Hematopoietic multipotent progenitor cell treated with erythropoietin and hydrocortisone succinate and interleukin-3 and kit ligand, for 6 days (in vitro differentiated cells): ENCODE results near the gene SNU13.
"Not testable (repeated sequence)": the region's sequence is repeated elsewhere in the genome, so short reads cannot be mapped to it uniquely, and the experiment has no call there.

ENCODE experiments used
- DNase-seq: peaks from one replicate; pipeline ENCODE4 v3.0.0-alpha.2; 2015

Gene SNU13

DNA sequence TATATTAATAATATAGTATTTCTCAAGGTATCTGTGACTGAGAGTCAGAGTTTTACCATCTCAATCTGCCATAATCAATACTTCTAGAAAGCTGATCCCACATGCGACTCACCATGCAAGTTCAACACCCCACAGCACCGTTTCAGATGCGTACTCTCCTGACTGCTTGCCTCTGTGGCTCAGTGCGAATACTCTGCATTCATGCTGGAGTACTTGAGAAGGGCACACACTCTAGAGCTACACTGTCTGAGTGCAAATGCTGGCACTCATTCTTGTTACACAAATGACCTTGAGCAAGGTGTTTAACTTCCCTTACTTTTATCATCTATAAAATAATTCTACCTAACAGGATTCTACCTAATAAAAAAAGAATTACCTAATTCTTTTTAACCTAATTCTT, 12.5 kb downstream of the SNU13 start:
- no peak for DNase-seq

DNA sequence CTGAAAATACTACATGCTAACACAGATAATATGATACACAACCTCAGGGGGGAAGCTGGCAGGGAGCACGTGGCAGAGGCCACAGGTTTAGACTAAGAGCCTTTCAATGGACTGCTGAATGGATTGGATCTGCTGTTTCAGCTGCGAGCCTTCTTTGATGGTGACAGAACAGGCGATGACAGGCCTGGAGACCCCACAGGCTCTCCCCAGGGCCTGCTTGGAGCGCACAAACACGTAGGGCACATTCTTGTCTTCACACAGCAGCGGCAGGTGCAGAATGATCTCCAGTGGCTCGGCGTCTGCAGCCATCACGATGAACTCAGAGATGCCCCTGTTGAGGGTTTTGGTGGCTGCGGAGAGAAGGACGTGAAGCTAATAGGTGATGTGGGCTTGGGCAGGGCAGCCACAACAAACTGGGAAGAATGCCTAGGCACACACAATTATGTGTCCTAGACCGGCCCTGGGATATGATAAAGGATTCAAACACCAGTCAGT, 13.8 kb downstream of the SNU13 start:
- DNase-seq = no peak

DNA sequence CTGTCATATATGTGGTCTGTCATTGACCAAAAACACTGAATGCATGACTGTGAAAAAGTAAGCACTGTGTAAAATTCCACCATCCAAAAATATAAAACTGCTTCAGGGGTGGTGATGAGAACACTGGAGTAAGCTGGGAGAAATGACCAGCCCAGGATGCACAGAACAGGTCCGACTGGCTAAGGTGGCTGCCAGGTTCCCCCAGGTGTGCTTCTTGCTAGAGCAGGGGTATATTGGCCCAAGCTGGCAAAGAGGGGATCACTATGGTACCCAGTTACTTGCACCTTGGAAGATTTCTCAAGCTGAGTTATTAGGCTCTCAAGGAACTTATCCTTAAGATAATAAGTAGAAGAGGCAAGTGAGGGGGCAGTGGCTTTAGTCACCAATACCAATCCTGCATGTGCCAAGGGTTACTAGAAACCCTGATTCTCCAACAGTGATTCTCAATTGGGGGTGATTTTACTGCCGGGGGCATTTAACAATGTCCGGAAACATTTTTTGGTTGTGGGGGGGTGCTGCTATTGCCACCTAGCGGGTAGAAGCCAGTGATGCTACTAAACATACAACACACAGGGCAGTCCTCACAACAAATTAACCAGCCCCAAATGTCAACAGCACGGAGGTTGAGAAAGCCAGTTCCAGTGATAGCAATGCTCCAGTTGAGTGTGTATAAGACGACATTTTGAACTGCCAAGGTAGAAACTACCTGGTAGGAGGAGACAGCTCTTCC, 15.7 kb downstream of the SNU13 start:
- no peak for DNase-seq

DNA sequence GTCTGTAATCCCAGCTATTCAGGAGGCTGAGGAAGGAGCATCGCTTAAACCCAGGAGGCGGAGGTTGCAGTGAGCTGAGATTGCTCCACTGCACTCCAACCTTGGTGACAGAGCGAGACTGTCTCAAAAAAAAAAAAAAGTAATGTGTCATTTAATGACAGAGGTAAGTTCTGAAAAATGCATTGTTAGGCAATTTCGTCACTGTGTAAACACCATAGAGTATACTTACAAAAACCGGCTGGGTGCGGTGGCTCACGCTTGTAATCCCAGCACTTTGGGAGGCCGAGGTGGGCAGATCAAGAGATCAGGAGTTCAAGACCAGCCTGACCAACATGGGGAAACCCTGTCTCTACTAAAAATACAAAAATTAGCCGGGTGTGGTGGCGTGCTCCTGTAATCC, 16.6 kb downstream of the SNU13 start:
- DNase-seq = not testable (repeated sequence)

DNA sequence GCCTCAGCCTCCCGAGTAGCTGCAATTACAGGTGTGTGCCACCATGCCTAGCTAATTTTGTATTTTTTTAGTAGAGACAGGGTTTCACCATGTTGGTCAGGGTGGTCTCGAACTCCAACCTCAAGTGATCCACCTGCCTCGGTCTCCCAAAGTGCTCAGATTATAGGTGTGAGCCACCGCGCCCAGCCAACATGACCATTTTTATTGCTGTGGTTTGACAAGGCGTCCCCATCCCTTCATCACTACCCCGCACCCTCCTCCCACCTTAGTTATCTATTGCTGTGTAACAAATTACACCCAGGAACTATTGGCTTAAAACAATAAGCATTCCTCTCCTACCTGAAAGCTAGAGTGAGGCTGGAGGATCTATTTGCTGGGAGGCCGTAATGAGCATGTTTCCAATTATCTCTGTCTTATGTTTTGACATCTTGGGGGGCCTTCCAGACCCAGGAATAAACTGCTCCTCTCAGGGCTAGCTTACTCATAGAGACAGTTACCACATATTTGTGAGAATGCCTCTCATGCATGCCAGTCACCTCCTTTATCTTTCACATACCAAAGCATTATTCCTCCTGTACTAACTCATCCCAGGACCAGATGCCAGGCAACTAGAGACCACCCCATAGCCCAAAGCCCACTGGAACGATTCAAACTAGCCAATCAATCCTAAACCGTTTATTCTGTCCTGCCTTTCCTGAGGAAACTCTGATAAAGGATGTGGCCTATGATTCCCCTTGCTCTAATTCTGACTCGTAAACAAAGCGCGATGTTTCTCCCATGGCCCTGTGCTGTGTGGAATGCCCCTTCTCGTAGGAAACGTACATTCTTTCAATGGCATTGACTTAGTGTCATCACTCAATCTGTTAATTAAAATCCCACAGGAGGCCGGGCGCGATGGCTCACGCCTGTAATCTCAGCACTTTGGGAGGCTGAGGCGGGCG, 19.4 kb downstream of the SNU13 start:
- no peak for DNase-seq

DNA sequence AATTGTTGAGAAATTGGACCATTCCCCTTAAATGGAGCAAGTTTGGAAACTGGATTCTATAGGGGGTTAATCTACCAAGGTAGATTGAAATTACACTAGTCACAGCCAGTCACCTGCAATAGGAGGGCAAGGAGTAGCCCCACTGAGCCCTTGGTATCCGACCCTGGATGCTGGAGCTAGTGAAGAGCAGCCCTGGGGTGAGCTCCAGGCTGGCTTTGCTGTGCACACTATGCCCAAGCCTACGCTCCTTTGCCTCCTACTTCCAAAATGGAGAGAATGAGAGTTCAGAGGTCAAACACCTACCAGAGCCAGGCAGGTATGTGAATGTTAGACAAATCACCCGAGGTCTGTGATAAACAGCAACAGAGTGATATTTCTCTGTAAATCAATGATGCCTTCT, 23.7 kb downstream of the SNU13 start:
- no peak for DNase-seq

DNA sequence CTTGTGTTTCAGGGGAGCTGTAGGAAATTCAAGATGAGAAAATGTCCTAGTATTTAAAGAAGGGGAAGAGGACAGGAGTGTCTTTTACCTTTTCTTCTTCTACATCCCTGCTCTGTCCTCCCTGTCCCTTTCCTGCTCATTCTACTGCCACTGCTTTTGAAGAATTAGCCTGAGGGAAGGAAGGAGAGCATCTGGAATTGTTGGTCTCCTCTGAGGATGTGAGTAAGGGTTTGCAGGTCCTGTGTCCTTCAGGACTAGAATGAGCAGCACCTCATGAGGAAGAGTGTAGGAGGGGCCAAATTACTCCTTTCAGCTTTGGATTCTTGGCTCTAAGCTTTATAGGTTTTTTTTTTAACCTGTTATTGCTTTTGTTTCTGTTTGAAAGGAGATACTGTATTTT, 24.2 kb downstream of the SNU13 start:
- no peak for DNase-seq

DNA sequence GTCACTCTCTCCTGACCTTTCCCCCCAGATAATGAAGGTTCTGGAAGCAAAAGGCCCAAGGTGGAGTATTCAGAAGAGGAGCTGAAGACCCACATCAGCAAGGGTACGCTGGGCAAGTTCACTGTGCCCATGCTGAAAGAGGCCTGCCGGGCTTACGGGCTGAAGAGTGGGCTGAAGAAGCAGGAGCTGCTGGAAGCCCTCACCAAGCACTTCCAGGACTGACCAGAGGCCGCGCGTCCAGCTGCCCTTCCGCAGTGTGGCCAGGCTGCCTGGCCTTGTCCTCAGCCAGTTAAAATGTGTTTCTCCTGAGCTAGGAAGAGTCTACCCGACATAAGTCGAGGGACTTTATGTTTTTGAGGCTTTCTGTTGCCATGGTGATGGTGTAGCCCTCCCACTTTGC, 25.1 kb downstream of the SNU13 start:
- DNase-seq = not testable (repeated sequence)

DNA sequence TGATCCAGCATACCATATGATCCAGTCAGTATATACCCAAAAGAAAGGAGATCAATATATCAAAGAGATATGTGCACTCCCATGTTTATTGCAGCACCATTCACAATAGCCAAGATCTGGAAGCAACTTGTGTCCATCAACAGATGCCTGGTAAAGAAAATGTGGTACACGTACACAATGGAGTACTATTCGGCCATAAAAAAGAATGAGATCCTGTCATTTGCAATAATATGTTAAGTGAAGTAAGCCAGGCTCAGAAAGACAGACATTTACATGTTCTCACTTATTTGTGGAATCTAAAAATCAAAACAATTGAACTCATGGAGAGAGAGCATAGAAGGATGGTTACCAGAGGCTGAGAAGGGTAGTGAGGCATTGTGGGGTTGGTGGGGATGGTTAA, 27.0 kb downstream of the SNU13 start:
- DNase-seq = no peak

DNA sequence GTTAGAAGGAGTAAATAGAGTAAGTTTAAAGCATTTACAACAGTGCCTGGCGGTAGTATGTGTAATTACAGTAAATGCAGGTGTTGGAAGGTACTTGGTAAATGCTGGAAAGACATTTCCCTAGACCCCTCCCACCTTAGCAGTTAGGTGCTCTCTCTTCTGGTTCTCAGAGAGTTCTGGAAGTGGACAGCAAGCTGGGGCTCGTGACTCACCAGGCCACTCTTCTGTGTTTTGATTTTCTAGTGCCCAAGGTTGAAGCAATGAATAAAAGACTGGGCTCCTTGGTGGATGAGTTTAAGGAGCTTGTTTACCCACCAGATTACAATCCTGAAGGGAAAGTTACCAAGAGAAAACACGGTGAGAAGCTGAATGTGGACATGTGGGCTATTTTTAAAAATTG, 27.6 kb downstream of the SNU13 start:
- DNase-seq = no peak

DNA sequence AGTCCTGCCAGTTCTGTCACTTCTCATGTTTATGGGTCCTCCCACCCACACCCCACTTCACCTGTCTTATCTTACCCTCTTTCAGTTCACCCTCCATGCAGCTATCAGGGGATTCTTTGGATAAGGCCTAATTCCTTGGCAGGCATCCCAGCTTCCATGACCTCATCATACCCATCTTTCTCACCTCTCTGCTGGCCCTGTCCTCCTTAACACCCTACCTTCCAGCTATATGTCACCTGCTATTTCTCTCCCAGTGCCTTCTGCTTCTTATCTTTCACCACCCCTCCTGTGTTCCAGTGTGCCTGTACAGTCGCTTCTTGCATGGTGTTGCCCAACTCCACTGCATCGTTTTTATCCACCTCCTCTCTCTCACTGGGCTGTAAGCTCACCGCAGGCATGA, 28.3 kb downstream of the SNU13 start:
- DNase-seq = no peak

DNA sequence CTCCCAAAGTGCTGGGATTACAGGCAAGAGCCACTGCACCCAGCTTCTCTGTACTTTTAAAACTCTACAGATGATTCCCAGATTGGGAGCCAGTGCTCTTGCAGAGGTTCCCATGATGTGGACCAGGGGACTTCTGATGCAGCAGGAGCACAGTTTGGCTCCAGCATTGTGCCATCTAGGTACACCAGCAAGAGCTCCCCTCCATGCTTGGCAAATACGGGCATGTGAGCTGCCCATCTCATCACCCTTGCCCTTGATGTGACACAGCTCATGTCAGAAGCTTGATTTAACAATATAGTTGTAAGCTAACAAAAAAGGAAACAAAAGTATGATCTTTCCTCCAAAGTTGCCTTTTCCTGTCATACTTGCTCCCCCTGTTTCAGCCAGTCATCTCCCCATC, 28.7 kb downstream of the SNU13 start:
- no peak for DNase-seq

DNA sequence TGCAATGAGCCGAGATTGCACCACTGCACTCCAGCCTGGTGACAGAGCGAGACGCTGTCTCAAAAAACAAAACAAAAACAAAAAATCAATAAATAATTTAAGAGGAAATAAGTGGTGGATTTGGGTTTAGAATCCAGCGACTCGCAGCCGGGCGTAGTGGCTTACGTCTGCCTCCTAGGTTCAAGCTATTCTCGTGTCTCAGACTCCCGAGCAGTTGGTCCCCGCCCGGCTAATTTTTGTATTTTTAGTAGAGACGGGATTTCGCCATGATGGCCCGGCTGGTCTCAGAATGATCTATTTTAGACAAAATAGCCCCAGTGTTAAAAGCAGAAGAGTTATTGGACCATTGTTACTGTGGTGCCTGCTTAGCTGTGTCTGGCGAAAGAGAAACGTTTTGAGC, 29.8 kb downstream of the SNU13 start:
- DNase-seq = no peak

DNA sequence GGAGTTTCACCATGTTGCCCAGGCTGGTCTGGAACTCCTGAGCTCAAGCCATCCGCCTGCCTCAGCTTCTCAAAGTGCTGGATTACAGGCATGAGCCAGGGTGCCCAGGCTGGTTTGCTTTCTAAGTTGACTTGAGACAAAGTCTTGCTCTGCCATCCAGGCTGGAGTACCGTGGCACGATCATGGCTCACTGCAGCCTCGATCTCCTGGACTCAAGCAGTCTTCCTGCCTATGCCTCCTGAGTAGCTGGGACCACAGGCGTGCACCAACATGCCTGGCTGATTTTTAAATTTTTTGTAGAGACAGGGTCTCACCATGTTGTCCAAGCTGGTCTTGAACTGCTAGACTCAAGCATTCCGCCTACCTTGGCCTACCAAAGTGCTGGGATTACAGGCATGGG, 31.0 kb downstream of the SNU13 start:
- DNase-seq = no peak

DNA sequence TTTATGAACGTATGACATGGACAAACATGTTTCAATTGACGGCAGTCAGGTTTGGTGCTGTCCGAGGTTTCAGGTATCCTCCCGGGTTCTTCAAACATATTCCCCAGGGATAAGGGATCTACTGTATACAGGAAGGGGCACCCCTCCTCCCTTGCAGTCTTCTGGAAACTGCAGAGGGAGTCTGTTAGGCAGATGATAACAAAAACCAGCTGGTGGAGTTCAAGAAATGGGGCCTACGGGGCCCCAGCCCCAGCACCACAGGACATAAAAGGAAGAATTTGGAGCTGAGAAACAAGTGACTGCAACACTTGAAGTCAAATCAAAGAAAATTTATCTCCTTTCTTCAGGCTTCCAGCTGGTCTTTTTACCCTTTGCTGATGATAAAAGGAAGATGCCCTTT, 32.1 kb downstream of the SNU13 start:
- DNase-seq = peak; percentile 35

DNA sequence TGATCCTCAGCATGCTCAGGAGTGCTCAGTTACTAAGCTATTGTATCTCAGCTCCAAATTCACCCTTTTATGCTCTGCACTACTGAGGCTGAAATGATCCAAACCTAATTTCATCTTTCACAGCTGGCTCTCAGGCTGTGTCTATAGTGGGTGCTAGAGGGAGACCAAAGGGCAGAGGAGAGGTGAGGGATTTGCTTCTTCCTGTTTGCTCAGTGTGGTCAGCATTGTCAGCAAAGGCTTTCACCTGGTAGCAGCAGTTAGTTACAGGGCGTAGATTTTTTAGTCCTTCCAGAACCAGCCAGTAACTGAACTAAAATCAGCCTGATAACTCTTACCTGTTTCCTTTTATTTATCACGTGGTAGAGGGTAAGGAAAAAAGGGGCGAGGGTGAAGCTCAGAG, 34.3 kb downstream of the SNU13 start:
- DNase-seq = no peak

DNA sequence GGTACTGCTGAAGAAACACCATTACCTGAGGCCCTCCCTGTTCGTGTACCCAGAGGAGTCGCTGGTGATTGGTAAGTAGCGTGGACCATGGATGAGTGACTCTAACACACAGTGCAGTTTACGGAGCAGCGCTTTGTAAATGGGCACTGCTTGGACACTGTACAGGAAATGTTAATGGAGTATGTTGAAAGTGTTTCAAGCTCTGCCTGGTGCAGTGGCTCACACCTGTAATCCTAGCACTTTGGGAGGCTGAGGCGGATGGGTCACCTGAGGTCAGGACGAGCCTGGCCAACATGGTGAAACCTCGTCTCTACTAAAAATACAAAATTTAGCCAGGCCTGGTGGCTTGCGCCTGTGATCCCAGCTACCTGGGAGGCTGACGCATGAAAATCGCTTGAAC, 37.8 kb downstream of the SNU13 start:
- DNase-seq = no peak

DNA sequence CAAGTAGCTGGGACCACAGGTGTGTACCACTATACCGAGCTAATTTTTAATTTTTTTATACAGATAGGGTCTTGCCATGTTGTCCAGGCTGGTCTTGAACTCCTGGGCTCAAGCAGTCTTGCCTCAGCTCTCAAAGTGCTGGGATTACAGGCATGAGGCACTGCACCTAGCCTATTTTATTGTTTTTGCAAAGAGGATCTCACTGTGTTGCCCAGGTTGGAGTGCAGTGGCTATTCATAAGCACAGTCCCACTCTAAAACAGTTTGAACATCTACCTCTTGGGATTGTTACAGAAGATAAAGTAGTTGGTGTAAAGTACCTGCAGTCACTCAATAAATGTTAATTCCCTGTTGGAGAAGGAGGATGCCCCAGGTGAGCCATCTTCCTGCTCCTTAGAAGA, 38.4 kb downstream of the SNU13 start:
- no peak for DNase-seq

DNA sequence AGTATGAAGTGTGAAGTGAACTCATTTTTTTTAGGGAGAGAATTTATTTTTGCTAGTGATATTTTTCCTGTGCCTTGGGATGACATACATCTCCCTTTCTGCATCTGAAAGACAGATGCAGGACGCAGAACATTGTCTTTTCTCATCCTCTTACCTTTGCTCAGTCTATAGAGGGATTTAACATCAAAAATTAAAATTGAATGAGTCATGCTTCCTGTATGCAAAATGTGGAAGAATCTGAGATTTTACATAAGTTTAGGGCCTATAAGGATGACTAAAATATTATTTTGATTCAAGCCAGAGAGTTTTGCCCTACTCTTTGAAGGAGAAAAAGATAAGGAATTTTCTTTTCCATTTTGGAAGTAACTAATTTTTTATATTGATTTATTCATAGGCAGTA, 40.2 kb downstream of the SNU13 start:
- no peak for DNase-seq

DNA sequence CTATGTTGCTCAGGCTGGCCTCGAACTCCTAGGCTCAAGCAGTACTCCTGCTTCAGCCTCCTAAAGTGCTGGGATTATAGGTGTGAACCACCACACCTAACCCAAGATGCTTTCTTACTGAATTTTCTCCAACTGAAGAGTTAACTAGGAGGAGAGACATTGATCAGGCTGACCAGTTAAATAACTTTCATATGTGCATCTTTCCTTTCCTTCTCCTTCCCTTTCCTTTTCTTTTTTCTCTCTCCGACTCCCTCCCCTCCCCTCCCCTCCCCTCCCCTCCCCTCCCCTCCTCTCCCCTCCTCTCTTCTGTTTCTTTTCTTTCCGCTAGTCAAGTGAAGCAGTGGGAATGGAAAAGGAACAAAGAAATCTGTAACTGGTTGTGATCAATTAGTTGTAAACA, 40.9 kb downstream of the SNU13 start:
- DNase-seq = no peak

DNA sequence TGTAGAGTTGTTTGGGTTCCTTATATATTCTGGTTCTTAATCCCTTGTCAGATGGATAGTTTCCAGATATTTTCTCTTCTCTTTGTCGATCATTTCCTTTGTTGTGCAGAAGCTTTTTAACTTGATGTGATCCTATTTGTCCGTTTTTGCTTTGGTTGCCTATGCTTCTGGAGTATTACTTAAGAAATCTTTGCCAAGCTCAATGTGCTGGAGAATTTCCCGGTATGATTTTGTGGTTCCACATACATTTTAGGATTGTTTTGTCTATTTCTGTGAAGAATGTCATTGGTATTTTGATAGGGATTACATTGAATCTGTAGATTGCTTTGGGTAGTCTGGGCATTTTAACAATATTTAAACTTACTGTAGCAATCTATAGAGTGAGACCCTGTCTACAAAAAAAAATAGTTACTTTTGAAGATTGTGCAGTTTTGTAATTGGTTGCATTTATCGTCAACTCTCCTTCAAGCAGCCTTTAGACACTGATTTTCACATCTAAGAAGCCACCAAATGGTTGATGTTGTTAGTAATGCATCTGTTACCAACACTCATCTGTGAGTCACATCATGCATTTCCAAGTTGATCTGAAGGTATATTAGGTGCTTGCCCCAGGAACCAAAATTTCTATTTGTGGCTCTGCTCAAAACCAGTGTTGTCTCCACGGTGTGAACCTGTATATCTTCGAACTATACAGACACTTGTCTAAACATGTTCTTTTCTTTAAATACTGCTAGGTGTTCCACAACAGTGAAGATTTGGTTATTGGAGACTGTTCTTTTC, 46.1 kb downstream of the SNU13 start:
- DNase-seq = no peak

DNA sequence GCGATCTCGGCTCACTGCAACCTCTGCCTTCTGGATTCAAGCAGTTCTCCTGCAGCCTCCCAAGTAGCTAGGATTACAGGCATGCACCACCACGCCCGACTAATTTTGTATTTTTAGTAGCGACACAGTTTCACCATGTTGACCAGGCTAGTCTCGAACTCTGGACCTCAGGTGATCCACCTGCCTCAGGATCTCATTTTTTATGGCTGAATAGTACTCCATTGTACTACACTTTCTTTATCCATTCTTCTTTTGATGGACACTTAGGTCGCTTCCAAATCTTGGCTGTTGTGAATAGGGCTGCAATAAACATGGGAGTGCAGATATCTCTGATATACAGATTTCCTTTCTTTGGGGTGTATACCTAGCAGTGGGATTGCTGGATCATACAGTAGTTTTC, 46.8 kb downstream of the SNU13 start:
- DNase-seq = no peak

DNA sequence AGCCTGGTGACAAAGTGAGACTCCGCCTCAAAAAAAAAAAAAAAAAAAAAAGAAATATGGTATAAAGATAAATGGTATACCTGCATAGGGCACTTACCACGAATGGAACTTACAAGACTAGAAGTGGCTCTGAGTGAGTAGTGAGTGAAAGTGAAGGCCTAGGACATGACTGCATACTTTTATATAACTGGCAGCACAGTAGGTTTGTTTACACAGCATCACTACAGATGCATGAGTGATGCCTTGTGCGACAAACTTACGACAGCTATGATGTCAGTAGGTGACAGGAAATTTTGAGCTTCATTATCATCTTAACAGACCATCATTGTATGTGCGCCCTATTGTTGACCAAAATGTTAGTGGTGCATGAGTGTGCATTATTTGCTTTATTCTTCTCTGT, 49.9 kb downstream of the SNU13 start:
- peak; percentile 32 for DNase-seq
